Coronary artery (tissue), 2 donors: ENCODE data around the gene MIEF1.

Experiments
- DNase-seq: peaks from one replicate; pipeline ENCODE4 v3.0.0-alpha.2; 2017; ENCODE audit warnings: low spot score
- H3K27ac ChIP-seq, 2 donors: fragments of 200-600 bp; sonication (generic); one replicate each; pipeline ENCODE4 v1.5.1; 2016 to 2019
- H3K4me3 ChIP-seq: fragments of 200-600 bp; sonication (generic); 2 replicates; pipeline ENCODE4 v1.5.1; 2016; ENCODE audit warnings: mild to moderate bottlenecking, moderate library complexity
- CTCF ChIP-seq: fragments of 200-600 bp; sonication (generic); IDR thresholded peaks from one replicate; pipeline ENCODE4 v1.5.1; 2019; ENCODE audit warnings: antibody characterized with exemption

Gene MIEF1

GRCh38 chr22:39476664-39477063, 25.4 kb upstream of the MIEF1 start:
- H3K27ac ChIP-seq = no peak overlapping the region
- DNase-seq = no peak
- TF ChIP-seq CTCF = no peak
- H3K4me3 ChIP-seq = no peak overlapping the region

- no peak for DNase-seq
- no peak overlapping the region for H3K27ac ChIP-seq
- H3K4me3 ChIP-seq = no peak overlapping the region
- no peak for TF ChIP-seq CTCF
Measured at GRCh38 chr22:39477542-39477941, 24.5 kb upstream of the MIEF1 start.

GRCh38 chr22:39478441-39478850, 23.6 kb upstream of the MIEF1 start:
- no peak for TF ChIP-seq CTCF
- no peak overlapping the region for H3K27ac ChIP-seq
- H3K4me3 ChIP-seq = no peak overlapping the region
- DNase-seq = no peak

- no peak overlapping the region for H3K27ac ChIP-seq
- no peak for DNase-seq
- H3K4me3 ChIP-seq = no peak overlapping the region
- no peak for TF ChIP-seq CTCF
Measured at GRCh38 chr22:39479254-39479653, 22.8 kb upstream of the MIEF1 start.

- H3K27ac ChIP-seq = no peak overlapping the region
- DNase-seq = no peak
Measured at GRCh38 chr22:39480557-39480956, 21.5 kb upstream of the MIEF1 start.

GRCh38 chr22:39481054-39481453, 21.0 kb upstream of the MIEF1 start:
- Histone ChIP-seq H3K27ac (no peak overlapping the region), H3K4me3 (no peak overlapping the region)
- no peak for TF ChIP-seq CTCF
- DNase-seq = no peak

More at GRCh38 chr22:39480557-39480956, 21.5 kb upstream of the MIEF1 start:
- no peak overlapping the region for H3K4me3 ChIP-seq
- TF ChIP-seq CTCF = no peak

GRCh38 chr22:39481595-39481994, 20.5 kb upstream of the MIEF1 start:
- no peak overlapping the region for H3K27ac ChIP-seq
- TF ChIP-seq CTCF = no peak
- DNase-seq = no peak
- no peak overlapping the region for H3K4me3 ChIP-seq
